GM18526 (cell line): Measurements from ENCODE around the gene TRPV3.

Source experiments
- POLR2A ChIP-seq: IDR thresholded peaks from 3 replicates; pipeline ENCODE4 v1.6.1; 2011; ENCODE audit not compliant: insufficient read length; ENCODE audit errors: extremely low read depth

TRPV3 gene

GRCh38 chr17:3555189-3555796 lies 2.3 kb downstream of the TRPV3 start:
- TF ChIP-seq POLR2A, result no peak

- TF ChIP-seq POLR2A, result no peak
Measured at GRCh38 chr17:3554440-3554839, 3.2 kb downstream of the TRPV3 start.

GRCh38 chr17:3553419-3554401 lies 3.9 kb downstream of the TRPV3 start:
- TF ChIP-seq POLR2A, result no peak

GRCh38 chr17:3552916-3553315 lies 4.7 kb downstream of the TRPV3 start:
- TF ChIP-seq POLR2A, result no peak

- TF ChIP-seq POLR2A, result no peak
Measured at GRCh38 chr17:3551189-3551588, 6.4 kb downstream of the TRPV3 start.

- no peak for TF ChIP-seq POLR2A
Measured at GRCh38 chr17:3549610-3550162, 7.9 kb downstream of the TRPV3 start.

GRCh38 chr17:3547628-3548027 lies 10.0 kb downstream of the TRPV3 start:
- TF ChIP-seq POLR2A, result no peak

- no peak for TF ChIP-seq POLR2A
Measured at GRCh38 chr17:3546997-3547396, 10.6 kb downstream of the TRPV3 start.

- no peak for TF ChIP-seq POLR2A
Measured at GRCh38 chr17:3546521-3546920, 11.1 kb downstream of the TRPV3 start.

GRCh38 chr17:3545151-3545550 lies 12.5 kb downstream of the TRPV3 start:
- TF ChIP-seq POLR2A, result no peak

GRCh38 chr17:3544365-3544764 lies 13.2 kb downstream of the TRPV3 start:
- TF ChIP-seq POLR2A, result no peak

- TF ChIP-seq POLR2A, result no peak
Measured at GRCh38 chr17:3543453-3543852, 14.2 kb downstream of the TRPV3 start.

- TF ChIP-seq POLR2A, result no peak
Measured at GRCh38 chr17:3542410-3543088, 15.1 kb downstream of the TRPV3 start.

GRCh38 chr17:3539881-3540540 lies 17.6 kb downstream of the TRPV3 start:
- TF ChIP-seq POLR2A, result no peak

GRCh38 chr17:3536716-3537115 lies 20.9 kb downstream of the TRPV3 start:
- no peak for TF ChIP-seq POLR2A

- no peak for TF ChIP-seq POLR2A
Measured at GRCh38 chr17:3535253-3535995, 22.2 kb downstream of the TRPV3 start.
